GM12873 (cell line): ENCODE measurements around the gene SLC6A18.

ENCODE experiments used
- TF ChIP-seq, protein P1 (sequence below): IDR thresholded peaks from 2 replicates; pipeline ENCODE4 v1.5.1; 2012; ENCODE audit warnings: low read depth, mild to moderate bottlenecking, moderate library complexity, low read length, control low read depth; ENCODE audit not compliant: insufficient read depth; ENCODE audit errors: missing control alignments

SLC6A18 gene

GRCh38 chr5:1214936-1215220 is 10.3 kb upstream of the SLC6A18 start:
- TF ChIP-seq, protein P1, sequence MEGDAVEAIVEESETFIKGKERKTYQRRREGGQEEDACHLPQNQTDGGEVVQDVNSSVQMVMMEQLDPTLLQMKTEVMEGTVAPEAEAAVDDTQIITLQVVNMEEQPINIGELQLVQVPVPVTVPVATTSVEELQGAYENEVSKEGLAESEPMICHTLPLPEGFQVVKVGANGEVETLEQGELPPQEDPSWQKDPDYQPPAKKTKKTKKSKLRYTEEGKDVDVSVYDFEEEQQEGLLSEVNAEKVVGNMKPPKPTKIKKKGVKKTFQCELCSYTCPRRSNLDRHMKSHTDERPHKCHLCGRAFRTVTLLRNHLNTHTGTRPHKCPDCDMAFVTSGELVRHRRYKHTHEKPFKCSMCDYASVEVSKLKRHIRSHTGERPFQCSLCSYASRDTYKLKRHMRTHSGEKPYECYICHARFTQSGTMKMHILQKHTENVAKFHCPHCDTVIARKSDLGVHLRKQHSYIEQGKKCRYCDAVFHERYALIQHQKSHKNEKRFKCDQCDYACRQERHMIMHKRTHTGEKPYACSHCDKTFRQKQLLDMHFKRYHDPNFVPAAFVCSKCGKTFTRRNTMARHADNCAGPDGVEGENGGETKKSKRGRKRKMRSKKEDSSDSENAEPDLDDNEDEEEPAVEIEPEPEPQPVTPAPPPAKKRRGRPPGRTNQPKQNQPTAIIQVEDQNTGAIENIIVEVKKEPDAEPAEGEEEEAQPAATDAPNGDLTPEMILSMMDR, result no peak

DNA sequence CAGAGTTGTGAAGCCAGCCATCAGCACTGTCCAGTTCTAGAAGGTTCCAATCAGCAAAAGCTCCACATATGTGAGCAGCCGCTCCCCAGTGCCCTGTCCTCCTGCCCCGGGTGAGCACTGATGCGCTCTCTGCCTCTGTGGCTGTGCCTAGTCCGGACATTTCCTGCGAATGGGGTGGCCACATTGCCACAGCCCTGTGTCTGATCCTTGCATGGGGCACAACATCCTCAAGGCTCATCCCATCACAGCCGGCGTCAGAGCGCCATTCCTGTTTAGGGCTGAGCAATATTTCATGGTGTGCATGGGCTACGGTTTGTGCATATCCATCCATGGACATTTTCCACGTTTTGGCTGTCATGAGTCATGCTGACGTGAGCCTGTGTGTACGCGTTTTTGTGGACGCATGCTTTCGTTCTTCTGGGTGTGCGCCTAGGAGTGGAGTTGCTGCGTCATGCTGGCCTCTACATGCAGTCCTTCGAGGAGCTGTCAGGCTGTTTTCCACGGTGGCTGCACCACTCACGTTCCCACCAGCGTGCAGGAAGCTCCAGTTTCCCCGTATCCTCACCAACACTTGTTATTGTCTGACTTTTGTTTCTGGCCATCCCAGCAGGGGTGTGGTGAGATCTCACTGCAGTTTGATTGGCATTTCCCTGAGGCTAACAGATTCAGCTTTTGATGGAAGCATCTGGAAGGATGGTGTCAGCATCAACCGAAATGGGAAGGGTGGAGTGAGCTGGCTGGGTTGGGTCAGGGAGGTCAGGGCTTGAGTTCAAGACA is 9.7 kb upstream of the SLC6A18 start:
- TF ChIP-seq, protein P1, result no peak

DNA sequence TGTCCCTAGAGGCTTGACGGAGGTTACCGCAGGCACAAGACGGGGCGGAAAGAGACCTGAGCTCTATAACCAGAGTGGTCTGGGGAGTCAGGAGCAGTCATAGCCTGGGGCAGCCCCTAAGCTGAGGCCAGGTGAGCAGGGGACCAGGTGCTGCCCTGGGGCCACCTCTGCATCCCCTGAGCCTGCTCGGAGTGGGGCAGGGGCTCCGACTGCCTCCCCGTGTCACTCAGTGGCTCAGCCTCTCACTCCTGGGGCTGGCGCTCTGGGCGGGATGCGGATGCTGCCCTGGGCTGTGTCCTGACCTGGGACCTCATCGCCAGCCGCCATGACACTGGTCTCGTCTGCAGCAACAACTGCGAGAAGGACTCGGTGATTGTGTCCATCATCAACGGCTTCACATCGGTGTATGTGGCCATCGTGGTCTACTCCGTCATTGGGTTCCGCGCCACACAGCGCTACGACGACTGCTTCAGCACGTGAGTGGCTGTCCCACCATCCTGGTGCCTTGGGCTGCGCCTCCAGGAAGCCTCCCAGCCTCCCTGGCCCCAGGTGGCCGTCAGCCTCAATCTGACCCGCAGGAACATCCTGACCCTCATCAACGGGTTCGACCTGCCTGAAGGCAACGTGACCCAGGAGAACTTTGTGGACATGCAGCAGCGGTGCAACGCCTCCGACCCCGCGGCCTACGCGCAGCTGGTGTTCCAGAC is 8.8 kb upstream of the SLC6A18 start:
- TF ChIP-seq, protein P1, result no peak

- TF ChIP-seq, protein P1, result no peak
These were observed 8.3 kb upstream of the SLC6A18 start for GRCh38 chr5:1216918-1217295.

- TF ChIP-seq, protein P1, result no peak
These were observed 7.5 kb upstream of the SLC6A18 start for GRCh38 chr5:1217596-1218206.

DNA sequence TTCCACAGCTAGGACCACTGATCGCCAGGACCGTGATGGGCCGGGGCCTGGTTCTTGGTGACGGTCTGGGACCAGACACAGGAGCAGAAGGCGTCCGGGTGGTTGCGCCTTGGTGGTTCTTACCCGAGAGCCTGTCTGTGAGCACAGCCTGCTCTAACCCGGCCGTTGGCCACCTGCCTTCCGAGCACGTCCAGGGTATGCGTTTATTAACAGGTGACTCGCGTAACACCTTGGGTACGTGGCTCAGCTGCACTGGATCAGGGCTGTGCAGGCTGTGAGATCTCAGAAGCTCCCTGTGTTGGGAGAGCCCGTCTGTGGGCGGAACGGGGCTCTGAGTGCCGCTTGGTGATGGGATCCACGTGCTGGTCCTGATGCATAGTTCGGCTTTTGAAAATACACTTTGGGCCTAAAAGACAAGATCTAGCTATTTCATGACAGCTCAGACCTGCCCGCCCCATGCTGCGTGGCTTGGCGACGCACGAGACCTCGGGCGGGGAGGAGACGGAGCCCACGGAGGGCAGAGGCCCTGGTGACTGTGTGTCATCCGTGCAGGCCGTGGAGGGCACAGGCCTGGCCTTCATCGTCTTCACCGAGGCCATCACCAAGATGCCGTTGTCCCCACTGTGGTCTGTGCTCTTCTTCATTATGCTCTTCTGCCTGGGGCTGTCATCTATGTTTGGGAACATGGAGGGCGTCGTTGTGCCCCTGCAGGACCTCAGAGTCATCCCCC is 6.7 kb upstream of the SLC6A18 start:
- TF ChIP-seq, protein P1, result no peak

GRCh38 chr5:1219098-1219767 is 5.9 kb upstream of the SLC6A18 start:
- TF ChIP-seq, protein P1, result no peak
